T-helper 1 cell treated with Interleukin-12 subunit alpha and Interleukin-12 subunit beta and Interleukin-4 antibody, amounts not matched to agents 30 ng/mL and 1 ng/mL, for 36 hours (primary cell): ENCODE results near the gene C2CD3. TPM values are rescaled to one million over a fixed set of nuclear protein-coding genes. Genes with fewer than 3 reads are reported as not detected.
"Not testable (repeated sequence)": the region's sequence is repeated elsewhere in the genome, so short reads cannot be mapped to it uniquely, and the experiment has no call there.

Source experiments
- intact Hi-C: fragments of 100-400 bp; cut with micrococcal nuclease; formaldehyde crosslinking; loops from one replicate; pipeline ENCODE4 v1.15.1; 2024
- total RNA-seq: library from RNA; stranded (reverse); gene quantifications from 2 replicates; pipeline ENCODE4 v1.2.3, GENCODE V29; 2022

C2CD3 gene
- total RNA-seq, 1 donor from 2014 or later, result 39.4 TPM

DNA sequence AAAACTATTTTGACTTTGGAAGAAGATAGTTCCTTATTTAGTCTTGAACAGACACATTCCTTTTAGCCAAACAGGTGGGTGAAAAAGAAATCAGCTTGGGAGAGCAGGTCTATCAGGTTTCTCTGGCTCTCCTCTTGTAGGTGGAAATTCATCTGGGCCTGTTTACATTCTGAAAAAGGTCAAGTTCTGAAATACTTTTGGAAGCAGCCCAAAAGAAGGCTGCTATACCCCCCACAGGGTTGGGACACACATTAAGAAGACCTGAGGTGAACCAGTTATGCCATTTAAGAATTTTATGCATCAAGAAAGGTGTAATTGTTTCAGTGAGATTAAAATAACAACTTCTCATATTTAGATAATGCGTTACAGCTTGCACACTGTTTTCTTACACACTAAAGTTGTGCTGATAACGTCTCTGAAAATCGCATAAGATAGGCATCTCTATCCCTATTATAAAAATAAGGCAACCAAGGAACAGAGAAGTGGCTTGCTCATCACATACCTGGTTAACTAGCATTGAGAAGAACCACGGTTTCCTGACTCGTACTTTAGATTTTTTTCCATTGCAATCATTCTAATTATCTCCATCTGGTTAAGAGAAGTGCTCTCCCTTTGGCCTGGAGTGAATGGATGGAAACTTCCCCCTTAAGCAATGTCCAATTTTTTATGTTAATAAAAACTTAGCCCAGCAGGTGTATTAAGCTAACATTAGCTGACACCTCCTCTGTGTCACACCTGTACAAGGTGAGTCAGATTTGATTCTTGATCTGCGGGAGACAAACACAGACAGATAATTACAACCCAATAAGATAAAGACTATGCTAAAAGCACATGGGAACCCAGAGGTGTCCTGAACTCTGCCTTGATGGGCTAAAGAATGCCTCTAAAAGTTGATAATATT is 101.4 kb downstream of the C2CD3 start:
- intact Hi-C loops, result no loop called here

DNA sequence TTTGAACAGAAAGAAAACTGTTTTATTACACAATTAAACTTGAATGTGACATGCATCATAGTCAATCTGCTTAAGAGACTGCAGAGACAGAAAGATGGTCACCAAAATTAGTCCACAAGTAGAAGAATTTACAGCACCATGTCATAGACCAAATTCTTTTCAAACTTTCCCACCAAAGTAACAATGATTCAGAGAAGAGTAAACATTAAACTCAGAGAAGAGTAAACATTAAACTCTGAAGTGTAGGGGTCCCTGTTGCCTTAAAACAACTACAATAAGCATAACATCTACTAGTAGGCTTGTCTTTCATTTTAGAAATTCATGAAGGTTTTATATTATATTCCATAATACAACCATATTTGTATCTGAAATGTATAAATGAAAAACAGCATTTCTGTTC is 104.1 kb downstream of the C2CD3 start:
- intact Hi-C loops, result not testable (repeated sequence)

DNA sequence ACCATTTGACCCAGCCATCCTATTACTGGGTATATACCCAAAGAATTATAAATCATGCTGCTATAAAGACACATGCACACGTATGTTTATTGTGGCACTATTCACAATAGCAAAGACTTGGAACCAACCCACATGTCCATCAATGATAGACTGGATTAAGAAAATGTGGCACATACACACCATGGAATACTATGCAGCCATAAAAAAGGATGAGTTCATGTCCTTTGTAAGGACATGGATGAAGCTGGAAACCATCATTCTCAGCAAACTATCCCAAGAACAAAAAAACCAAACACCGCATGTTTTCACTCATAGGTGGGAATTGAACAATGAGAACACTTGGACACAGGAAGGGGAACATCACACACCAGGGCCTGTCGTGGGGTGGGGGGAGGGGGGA is 105.3 kb downstream of the C2CD3 start:
- intact Hi-C loops, result not testable (repeated sequence)

DNA sequence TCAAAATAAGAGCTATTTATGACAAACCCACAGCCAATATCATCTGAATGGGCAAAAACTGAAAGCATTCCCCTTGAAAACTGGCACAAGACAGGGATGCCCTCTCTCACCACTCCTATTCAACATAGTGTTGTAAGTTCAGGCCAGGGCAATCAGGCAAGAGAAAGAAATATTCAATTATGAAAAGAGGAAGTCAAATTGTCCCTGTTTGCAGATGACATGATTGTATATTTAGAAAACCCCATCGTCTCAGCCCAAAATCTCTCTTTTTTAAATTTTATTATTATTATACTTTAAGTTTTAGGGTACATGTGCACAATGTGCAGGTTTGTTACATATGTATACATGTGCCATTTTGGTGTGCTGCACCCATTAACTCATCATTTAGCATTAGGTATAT is 107.2 kb downstream of the C2CD3 start:
- intact Hi-C loops, result not testable (repeated sequence)

DNA sequence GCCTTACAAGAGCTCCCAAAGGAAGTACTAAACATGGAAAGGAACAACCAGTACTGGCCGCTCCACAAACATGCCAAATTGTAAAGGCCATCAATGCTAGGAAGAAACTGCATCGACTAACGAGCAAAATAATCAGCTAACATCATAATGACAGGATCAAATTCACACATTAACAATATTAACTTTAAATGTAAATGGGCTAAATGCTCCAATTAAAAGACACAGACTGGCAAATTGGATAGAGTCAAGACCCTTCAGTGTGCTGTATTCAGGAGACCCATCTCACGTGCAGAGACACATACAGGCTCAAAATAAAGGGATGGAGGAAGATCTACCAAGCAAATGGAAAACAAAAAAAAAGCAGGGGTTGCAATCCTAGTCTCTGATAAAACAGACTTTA is 109.2 kb downstream of the C2CD3 start:
- intact Hi-C loops, result not testable (repeated sequence)

DNA sequence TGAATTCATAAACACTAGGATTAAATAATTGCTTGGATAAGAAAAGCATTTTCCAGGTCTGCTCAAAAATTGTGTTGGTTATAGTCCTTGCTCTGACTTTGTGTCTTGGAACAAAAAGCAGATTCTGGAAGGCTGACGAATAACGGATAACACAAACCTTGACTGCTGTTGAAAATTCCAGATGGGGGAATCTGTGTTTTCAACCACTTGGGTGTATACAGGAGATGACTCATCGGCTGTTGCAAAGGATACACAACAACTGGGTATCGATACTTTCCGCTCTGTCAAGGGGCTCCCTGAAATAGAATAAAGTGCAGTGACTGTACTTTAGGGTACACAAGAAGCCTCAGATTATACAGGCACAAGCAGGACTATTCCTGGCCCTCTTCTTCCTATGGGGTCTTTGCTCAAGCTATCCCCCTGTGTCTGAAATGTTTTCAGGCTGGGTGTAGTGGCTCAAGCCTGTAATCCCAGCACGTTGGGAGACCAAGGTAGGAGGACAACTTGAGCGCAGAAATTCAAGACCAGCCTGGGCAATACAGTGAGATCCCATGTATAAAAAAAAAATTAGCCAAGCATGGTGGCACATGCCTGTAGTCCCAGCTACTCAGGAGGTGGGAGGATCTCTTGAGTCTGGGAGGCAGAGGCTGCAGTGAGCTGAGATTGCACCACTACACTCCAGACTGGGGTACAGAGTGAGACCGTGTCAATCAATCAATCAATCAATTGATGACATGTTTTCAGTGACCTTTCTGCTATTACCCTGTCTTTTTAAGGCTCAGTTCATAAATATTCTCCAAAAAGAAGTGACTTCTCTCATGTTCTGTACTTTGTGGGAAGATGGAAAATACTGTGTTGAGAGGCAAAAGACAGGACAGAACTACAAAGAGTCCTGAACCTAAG is 113.3 kb downstream of the C2CD3 start:
- intact Hi-C loops, result no loop called here

DNA sequence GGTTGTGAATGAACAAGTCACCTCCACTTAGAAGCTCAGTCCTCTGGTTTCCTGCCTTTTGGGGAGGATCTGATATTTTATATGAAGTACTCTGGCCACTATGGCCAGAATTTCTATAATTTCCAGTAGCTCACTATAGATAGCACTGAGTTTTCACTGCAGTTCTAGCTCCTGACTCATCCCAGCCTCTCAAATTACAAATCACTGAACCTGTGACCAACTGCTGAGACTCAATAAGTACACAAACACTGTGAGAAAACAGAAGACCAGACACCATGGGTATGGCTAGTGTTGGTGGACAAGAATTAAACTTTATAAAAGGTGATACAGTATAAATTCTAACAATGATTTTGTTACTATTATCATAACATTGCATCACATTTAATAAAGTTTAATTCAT is 114.9 kb downstream of the C2CD3 start:
- intact Hi-C loops, result no loop called here

DNA sequence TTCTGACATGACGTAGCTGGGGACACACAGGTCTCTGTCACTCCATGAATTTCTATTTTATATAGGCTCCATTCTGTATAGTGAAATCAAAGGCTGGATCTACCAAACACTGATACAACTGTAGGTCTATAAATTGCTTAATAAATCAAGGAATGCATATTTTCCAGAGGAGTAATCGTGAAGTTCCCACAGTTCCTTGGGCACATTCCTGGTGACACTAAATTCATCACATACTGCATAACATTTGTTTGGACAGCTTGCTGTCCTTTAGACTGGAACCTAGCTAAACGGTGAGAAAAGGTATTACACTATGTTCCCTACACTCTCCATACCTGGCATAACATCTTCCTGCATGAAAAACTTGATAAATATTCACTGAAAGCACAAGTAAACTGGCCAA is 120.3 kb downstream of the C2CD3 start:
- intact Hi-C loops, result no loop called here

DNA sequence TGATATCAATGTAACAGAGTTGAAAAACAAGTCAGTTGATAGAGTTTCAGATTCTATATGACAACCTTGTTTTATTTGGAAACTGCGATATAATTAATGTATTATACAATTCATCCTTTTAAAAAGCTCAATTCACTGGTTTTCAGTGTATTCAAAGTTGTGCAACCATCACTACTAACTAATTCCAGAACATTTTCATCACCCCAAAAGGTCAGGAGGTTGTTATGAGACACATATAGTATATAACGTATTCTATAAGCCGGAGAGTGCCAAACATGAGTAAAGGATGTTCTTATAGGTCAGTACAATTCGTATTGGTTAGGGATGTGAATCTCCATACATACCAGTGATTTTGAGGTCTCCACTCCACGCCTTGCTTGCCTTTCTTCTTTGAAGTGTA is 121.8 kb downstream of the C2CD3 start:
- intact Hi-C loops, result no loop called here

DNA sequence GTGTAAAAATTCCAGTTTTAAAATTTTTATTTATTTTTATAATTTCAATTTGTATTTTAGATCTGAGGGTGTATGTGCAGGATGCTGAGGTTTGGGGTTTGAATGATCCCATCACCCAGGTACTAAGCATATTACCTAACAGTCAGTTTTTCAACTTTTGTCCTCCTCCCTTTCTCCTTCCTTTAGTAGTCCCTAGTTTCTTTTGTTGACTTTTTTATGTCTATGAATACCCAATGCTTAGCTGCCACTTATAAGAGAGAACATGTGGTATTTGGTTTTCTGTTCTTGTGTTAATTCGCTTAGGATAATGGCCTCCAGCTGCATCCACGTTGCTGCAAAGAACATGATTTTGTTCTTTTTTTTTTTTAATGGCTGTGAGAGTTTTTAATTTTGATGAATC is 126.3 kb downstream of the C2CD3 start:
- intact Hi-C loops, result no loop called here

DNA sequence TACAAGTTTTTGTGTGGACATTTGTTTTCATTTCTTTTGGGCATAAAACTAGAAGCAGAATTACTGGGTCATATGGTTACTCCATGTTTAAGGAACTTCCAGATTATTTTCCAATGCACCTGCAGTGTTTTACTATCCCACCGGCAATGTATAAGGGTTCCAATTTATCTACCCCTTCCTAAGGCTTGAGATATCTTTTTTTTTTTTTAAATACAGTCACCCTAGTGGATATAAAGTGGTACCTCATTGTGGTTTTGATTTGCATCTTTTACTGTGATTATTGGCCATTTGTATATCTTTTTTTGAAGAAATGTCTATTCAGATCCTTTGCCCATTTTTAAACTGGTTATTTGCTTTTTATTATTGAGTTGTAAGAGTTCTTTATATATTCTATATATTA is 127.4 kb downstream of the C2CD3 start:
- intact Hi-C loops, result no loop called here

DNA sequence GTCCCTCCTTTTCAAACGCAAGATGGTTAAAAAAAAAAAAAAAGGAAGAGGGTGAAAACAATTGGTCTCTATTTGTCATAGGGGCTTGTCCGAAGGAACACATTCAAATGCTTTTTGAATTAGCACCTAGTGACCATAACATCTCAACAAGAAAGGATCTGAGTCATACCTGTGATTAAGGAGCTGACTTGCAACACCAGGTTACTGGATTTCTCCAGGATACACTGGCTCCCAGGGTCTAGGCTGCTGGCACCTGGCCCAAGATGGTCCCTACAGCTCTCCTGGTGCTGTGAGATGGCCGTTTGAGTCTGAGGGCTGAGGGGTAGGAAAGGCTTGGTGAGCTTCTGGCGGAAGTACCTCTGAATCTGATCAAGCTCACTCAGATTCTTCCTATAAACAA is 133.5 kb downstream of the C2CD3 start:
- intact Hi-C loops, result no loop called here

DNA sequence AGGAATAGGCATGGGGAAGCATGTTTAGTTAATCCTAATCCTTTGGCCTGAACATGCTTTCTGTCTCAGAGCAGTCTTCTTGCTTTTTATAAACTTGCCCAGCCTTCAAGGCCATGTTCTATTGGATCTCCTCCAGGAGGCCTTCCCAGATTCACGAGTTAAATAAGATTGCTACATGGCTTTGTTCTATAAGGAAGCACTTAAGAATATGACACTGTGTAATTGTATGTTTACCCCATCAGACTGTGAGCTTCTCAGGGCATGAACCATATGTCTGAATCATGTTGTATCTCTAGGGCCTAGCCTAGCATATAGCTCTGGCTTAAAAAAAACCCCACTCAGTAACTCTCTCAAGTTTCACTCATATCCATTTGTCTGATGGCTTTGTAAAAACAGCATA is 135.5 kb downstream of the C2CD3 start:
- intact Hi-C loops, result no loop called here

DNA sequence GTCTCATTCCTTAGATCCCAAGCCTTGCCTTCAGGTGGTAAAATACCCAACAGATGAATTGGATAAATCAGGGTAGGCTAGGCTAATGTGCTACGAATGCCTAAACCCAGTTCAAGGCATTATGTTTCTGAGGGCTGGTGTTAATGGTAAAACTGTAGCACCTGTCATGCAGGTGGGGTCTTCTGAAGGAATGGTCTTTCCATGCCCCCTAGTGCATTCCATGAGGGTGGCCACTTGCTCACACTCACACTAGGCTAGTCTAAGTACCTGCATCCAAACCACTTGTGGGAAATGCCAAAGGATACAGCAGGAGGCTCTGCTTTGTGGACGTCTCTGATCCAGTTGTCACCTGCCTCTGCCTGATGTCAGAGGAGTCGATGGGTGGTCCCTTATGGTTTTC is 137.8 kb downstream of the C2CD3 start:
- intact Hi-C loops, result no loop called here

DNA sequence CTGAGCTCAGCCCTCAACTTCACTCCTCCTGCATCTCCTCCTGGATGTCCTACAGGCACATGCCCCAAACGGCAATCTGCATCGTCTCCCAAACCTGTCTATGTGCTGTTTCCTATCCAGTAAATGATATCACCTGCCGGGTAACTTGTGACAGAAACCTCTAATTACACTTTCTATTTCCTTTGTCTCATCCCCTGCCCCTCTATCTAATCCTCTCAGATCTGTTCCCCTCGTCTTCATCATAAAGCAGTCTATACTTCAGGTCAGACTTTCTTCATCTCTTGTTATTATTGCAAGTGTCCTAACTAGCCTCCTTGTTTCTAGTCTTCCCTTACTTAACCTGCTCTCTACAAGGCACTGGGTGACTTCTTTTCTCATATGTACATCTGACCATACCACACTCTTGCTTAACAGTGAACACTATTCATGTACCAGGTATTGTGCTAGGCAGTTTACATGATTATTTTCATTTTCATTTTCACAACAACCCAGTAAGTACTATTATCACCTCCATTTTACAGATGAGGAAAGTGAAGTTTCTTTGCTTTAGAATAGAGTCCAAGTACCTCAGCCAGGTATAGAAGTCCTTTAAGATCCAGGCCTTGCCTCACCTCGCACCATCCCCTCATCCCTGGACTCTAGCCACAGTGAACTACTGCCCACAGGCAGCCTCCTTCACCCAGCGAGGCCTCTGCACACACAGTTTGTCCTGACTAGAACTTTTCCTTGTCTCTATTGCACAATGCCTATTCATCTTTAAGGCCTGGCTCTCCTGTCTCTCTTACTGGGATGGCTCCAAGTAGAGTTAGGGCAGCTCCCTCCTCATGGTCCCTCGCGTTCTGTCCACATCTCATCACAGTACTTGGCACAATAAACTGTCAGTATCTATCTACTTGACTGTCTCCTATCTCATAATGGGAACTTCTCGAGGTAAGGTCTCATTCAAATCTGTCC is 139.8 kb downstream of the C2CD3 start:
- intact Hi-C loops, result loop anchor here (1.0 to 2.0 kb wide), 4 partner anchors 19 to 67 kb away; no protein-coding TSS in a partner anchor

DNA sequence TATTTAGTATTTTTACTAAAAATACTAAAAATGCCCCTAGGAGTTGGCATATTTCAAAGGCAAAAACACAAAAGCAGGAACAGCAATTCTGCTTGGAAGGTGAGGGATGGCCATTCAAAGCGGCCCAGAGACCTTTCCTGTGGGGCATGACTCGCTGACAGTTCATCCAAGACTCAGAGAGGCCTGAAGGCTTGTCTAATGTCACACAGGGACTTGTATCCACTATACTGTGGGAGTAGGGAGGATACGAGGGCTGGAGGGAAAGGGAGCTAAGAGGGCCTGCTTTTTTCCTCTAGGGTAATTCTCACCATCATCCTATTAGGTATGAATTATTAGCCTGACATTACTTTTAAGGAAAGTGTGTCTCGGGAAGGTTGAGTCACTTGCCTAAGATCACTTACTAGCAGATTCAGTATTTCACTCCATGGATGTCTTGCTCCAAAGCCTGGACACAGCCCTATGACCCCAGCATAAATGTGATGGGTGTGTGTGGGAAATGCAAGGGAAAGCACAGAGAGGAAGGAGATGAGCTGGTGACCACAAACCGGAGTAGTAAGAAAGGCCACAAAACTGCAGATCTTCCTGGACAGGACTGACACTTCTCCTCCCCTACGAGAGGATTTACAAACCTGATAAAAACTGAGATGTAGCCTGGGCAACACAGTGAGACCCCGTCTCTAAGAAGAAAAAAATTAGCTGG is 145.2 kb downstream of the C2CD3 start:
- intact Hi-C loops, result no loop called here

DNA sequence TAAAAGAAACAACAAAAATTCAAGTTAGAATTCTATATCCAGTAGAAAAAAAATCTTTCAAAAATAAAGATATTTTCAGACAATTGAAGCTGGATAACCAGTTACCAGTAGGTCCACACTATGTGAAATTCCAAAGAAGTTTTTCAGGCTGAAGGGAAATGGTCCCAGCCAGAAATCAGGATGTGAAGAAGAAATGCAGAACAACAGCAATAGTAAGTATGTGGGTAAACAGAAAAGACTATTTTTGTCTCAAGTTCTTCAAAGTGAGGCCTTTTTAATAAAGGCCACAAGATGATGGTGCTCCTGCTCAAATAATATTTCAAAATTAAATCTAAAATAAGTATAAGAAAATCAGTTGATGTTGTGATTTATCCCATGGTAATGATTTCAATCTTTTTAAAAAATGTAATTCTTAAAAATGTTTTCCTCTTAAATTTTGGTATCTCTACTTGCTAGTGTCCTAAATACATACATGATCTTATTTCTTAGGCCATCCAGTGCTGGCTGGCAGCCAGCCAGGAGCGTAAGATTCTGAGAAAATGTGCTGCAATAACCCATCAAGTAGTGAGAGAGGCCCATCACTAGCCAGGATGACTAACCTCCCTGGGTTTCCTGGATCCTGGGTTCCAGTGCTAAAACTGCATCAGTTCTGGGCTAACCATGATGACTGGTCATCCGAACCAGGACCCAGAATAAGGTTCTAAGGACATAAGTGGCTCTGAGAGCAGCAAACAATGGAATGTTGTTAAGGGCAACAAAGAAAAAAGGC is 146.4 kb downstream of the C2CD3 start:
- intact Hi-C loops, result no loop called here

DNA sequence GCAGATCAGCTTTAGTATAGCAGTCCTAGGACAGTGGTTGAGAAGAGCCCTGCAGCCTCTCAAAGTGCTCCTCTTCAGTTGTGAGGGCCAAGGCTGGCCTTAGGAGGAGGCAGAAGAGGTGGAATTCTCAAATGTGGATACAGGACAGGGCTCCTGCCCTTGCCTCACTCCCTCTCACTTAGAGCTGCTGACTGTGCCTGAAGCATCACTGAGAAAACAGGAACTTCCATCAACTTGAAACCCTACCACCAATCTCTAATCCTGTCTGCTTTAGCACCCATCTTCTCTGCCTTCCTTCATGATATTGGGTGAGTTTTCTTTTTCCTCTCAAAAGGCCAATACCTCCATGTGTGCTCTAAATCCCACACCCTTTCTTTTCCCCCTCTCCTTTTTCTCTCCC is 147.5 kb downstream of the C2CD3 start:
- intact Hi-C loops, result no loop called here

DNA sequence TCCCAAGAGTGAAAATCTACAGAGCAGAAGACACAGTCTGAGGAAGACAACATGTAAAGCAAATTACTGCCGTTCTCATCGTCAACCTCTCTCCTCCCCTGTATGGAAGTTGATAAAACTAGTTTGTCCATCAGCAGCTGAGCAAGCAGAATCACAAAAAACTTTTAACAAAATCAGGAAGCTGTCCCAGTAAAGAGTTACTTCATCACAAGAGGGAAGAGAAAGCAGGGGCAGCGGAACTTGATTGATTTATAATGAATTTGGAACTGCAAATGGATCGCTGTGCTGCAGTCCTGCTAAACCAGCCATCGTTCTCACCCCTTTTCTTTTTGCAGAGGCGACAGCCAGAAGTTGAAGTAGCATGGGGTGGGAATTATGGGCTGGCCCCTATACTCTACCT is 148.3 kb downstream of the C2CD3 start:
- intact Hi-C loops, result no loop called here

DNA sequence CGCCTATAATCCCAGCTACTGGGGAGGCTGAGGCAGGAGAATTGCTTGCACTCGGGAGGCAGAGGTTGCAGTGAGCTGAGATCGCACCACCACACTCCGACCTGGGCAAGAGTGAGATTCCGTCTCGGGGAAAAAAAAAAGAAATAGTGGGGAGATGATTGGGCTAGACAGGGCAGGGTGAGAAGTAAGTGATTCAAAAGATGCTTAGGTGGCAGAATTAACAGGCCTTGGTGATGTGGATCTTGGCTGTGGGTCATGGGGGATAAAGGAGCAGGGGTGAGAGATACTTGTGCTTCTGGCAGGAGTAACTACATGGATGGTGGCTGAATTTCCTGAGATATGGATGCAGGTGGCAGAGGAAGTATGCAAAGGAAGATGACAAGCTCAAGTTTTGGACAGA is 148.8 kb downstream of the C2CD3 start:
- intact Hi-C loops, result no loop called here
